RCC 7860 (cell line): ENCODE measurements around the gene HTT.
A peak's percentile ranks its signal among the peaks of the same experiment; 100 is the strongest.

Experiments
- DNase-seq: peaks from one replicate; pipeline ENCODE4 v3.0.0-alpha.2; 2015; ENCODE audit warnings: low spot score
- FAIRE-seq: peaks from 2 replicates; lab custom pipeline; 2012; peaks lifted over from hg19 to GRCh38; lab: Jason Lieb, UNC

Gene HTT

DNA sequence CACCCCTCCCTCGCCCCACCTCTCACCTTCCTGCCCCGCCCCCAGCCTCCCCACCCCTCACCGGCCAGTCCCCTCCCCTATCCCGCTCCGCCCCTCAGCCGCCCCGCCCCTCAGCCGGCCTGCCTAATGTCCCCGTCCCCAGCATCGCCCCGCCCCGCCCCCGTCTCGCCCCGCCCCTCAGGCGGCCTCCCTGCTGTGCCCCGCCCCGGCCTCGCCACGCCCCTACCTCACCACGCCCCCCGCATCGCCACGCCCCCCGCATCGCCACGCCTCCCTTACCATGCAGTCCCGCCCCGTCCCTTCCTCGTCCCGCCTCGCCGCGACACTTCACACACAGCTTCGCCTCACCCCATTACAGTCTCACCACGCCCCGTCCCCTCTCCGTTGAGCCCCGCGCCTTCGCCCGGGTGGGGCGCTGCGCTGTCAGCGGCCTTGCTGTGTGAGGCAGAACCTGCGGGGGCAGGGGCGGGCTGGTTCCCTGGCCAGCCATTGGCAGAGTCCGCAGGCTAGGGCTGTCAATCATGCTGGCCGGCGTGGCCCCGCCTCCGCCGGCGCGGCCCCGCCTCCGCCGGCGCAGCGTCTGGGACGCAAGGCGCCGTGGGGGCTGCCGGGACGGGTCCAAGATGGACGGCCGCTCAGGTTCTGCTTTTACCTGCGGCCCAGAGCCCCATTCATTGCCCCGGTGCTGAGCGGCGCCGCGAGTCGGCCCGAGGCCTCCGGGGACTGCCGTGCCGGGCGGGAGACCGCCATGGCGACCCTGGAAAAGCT, at the start of gene HTT, which contains the start of gene HTT-AS:
Gene HTT, plus strand, starts transcription at position 604 of the 768 bp plus-strand sequence. Its CDS starts 145 bp downstream, at position 749.
Gene HTT-AS, minus strand, starts transcription at position 461 of the 768 bp plus-strand sequence.
- peak; percentile 82 for DNase-seq
- FAIRE-seq: no peak

DNA sequence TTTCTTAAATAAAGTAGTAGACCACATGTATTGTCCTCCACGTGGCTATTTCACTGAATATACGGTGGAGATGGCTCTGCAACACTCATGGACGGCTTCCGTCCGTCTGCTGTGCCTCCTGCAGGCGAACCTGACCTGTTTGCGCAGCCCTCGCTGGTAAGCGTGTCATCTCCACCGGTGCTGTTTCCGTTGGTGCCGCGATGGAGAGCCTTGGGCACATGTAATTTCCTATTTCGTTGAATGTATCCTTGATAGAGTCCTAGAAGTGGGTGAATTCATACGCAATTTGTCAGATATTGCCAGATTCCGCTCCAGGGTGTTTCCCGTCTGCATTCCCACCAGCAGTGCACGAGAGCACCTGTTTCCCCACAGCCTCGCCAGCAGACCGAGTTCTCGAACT, 48.6 kb upstream of the HTT start:
- DNase-seq (no peak), FAIRE-seq (no peak)

DNA sequence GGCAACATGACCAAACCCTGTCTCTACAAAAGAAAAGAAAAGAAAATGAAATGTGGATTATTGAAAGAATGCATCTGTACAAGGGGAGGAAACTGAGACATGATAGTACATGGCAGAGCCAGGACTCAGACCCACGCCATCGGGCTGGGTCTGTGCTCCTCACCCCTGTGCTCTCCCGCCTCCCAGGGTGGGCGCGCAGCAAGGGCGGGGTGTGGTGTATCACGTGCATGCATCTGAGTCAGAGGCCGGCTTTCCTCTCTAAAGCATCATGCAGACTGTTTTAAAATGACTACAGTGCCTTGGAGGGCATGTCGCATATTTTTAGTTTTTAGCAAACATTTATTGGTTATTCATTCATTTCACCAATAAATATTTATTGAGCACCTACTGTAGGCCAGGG, 47.9 kb upstream of the HTT start:
- no peak for DNase-seq
- FAIRE-seq: no peak

DNA sequence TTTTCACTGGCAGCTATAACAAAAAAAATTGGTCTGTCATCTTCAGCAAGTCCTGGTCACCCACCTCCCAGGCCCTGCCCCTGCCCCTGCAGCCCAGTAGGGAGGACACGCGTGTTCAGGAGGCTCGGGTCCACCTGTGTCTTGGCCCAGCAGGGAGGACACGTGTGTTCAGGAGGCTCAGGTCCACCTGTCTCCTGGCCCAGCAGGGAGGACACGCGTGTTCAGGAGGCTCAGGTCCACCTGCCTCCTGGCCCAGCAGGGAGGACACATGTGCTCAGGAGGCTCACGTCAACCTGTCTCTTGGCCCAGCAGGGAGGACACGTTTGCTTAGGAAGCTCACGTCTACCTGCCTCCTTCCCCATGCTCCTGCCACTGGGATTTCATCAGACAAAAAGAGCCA, 45.0 kb upstream of the HTT start:
- DNase-seq: no peak
- FAIRE-seq: no peak

DNA sequence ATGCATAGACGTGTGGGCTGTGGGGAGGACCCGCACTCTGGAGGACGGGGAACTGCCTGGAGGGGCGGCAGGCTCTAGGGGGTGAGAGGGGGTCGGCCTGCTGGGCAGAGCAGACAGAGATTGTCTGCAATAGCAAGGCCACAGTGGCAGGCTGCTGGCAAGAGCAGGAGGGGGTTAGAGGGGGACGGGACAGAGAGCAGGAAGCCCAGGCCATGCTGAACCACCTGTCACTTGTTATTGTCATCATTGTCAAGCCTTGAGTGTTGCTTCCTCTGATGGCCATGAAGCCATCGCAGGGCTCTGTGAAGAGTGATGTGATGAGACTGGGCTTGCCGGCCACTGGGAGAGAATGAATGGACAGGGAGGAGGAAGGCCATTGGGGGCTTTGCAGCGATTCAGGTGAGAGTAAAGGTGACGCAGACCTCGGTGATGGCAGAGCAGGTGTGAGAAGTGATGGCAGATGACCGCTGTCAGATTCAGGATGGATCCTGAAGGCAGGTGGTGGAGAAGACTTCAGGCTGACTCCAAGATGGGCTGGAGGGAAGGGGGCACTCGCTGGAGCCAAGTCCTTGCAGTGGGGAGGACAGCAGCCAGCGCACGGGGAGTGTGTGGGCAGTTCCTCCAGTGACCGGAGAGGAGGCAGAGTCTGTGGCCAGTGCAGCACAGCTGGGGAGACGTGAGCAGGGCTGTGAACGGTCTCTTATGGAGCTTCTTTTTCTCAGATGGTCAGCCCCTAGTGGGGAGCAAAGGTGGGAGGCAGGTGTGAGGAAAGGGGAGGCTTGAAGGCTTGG, 43.7 kb upstream of the HTT start:
- DNase-seq (no peak), FAIRE-seq (no peak)

DNA sequence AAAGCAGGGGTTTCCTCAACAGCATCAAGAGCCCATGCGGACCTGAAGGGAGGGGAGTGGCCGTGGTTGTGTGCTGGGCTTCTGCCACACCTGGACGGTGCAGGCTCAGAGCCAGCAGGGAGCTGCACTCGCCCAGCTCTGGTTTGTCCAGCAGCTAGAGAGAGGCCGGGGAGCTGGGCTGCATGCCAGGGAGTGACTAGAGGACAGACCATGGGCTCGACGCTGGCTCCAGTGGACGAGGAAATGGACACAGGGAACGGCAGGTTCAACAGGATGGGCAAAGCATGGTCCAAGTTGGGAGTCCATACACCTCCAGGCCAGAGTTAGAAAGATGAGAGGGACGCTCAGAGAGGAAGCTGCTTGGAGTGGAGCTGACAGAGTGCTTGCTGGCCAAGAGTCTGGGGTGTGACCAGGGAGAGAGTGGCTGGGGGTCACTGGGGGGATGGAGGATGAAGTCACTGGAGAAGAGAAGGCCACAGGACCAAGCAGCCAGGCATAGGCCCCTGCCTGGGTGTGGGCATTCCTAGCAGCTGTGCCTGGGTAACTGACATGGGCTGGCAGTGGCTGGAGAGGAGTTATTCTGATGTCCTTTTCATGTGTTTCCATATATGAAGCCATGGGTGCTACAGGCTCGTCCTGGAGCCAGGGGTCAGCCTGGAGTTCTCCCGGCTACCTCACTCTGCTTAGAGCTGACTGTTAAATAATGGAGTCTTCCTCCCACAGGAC, 43.0 kb upstream of the HTT start:
- no peak for FAIRE-seq
- no peak for DNase-seq

DNA sequence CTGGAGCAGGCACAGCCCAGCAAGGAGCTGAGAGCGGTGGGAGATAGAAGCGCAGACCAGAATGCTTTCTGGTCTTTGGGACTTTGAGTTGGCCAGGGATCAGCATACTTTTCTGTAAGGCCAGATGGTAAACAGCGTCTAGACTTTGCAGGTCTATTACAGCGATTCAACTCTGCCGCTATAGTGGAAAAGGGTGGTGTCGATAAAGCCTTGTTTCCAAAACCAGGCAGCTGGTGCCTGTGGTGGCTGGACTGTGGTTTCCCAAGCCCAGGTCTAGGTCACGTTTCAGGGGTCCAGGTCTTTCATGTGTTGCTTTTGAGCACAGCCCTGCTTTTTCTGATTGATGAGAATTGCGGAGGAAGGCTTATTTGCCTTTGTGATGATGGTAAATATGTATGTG, 40.2 kb upstream of the HTT start:
- no peak for FAIRE-seq
- DNase-seq: no peak

DNA sequence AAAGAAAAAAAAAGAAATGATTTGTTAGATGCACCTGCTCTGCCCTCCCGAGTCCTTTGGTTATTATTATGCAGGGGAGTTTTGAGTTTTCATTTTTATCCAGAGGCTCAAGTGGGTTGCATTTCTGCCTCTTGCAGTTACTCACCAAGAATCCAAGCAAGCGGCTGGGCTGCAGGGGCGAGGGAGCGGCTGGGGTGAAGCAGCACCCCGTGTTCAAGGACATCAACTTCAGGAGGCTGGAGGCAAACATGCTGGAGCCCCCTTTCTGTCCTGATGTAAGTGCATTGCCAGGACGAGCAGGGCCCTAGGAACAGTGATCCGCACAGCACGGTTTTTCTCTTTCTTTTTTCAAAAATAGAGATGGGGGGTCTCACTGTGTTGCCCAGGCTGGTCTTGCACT, 39.2 kb upstream of the HTT start:
- DNase-seq: no peak
- no peak for FAIRE-seq

DNA sequence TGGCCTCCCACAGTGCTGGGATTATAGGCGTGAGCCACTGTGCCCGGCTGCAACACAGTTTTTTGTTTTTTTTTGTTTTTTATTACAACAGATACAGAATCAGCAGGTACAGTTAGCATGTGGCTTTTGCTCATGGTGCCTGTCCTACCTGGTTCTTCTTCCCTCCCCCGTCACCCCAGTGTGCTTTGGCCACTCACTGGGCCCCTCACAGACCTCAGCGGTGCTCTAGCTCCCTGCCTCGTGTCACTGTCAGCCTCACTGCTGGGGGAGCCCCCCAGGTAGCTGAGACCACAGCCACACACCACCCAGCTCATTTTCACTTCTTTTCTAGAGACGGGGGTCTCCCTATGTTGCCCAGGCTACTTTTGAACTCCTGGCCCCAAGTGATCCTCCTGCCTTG, 38.8 kb upstream of the HTT start:
- DNase-seq (no peak), FAIRE-seq (no peak)

DNA sequence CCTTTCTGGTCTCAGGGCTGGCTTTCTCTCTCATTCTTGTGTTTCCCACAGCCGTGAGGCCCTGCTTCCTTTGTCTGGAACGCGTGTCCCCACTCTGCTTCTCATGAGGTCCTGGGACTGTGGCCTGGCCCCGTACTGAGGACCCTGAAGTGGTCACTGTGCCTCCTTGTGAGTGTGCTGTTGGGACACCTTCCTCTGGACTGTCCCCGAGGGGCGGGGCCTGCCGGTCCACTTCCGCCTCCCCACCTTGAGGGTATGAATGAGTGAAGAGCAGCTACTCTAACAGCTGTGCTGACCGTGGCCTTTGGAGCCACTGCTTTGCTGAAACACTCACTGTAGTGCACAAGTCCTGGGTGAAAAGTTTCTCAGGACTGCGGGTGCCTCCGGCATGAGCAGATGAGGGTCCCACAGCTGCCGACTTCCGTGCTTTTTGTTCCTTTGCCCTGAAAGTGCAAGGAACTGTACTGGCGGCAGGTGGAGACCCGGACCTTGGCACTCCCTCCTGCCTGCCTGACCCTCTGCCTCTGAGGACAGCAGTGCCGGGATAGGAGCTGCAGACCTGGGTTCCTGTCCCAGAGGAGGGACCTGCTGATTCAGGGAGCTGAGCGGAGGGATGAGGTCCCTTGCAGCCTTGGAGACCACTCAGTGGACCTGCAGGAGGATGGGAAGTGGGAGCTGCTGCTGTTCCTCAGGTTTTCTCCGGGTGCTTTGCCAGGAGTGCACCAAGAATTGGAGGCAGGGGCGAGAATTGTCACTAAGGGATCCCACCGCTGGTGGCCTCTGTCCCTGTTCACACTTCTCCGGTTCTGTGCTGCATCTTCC, 38.1 kb upstream of the HTT start:
- DNase-seq (no peak), FAIRE-seq (no peak)

DNA sequence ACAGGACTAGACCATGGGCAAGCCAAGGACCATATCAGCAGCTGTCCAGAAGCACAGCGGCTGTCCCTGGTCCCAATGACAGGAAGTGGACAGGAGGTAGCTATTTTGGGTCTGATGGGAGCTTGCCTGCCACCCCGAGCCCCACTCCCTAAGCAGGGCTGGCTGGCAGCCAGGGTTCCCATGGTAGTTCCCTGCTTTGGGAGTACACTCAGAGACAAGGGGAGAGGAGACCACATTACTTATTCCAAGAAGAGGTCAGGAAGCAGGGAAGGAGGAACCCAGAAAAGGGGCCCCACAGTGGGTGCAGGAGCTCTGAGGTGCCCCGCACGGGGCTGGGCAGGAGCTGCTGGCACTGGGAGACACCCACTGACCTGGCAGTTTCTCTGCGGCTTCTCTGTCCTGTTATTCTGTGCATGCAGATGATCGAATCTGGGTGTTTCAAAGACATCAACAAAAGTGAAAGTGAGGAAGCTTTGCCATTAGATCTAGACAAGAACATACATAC, 36.5 kb upstream of the HTT start:
- FAIRE-seq: no peak

DNA sequence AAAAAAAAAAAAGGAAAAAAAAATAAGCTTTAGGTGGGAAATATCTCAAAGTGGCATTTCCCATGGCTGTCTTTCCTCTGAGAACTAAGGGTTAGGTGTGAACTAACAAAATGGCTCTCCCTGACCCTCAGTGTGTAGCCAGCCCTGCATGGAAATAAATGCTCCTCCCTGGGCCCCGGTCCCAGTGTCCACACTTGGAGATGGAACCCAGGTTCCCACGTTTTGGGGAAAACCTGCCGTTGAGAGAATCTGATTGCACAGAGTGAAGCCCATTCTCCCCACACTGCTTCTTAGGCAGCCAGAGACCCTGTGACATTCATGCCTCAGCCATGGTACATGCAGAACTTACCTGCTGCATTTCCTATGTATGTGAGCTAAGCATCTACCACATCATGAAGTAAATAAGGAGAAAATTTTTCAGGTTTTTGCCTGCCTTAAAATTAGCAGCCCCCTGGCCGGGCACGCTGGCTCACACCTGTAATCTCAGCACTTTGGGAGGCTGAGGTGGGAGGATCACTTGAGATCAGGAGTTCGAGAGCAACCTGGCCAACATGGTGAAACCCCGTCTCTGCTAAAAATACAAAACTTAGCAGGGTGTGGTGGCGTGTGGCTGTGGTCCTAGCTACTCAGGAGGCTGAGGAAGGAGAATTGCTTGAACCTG, 34.6 kb upstream of the HTT start:
- no peak for FAIRE-seq
- DNase-seq: no peak

More for the DNA sequence above, 36.5 kb upstream of the HTT start:
- DNase-seq: no peak

DNA sequence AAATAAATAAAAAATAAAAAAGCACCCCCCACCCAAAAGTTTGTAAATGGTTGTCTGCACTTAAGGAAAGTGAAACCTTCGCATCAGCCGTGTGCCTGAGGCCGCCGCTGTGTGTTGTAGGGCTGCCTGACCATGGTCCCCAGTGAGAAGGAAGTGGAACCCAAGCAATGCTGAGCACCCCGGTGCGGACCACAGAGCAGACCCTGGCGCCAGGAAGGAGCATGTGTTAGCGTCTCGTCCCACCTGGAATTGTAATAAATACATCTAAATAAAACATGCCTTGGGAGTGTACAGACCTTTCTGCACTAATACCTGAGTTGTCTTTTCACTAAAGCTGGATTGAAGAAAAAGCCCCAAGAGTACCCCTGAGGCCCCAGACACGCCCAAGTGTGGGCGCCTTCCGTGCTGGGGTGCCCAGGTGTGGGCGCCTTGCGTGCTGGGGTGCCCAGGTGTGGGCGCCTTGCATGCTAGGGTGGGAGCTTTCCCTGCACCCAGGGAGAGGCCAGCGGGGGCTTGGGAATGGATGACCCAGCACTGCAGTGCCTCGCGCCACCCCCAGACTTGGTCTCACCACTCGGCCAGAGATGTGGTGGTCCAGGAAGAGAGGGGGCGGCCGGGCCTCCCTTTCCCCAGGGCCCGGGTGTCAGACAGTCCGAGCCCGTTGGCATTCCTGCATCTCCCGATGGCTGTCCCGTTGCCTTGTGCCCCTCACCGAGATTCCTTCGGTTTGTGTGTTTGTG, 33.9 kb upstream of the HTT start:
- FAIRE-seq: no peak

DNA sequence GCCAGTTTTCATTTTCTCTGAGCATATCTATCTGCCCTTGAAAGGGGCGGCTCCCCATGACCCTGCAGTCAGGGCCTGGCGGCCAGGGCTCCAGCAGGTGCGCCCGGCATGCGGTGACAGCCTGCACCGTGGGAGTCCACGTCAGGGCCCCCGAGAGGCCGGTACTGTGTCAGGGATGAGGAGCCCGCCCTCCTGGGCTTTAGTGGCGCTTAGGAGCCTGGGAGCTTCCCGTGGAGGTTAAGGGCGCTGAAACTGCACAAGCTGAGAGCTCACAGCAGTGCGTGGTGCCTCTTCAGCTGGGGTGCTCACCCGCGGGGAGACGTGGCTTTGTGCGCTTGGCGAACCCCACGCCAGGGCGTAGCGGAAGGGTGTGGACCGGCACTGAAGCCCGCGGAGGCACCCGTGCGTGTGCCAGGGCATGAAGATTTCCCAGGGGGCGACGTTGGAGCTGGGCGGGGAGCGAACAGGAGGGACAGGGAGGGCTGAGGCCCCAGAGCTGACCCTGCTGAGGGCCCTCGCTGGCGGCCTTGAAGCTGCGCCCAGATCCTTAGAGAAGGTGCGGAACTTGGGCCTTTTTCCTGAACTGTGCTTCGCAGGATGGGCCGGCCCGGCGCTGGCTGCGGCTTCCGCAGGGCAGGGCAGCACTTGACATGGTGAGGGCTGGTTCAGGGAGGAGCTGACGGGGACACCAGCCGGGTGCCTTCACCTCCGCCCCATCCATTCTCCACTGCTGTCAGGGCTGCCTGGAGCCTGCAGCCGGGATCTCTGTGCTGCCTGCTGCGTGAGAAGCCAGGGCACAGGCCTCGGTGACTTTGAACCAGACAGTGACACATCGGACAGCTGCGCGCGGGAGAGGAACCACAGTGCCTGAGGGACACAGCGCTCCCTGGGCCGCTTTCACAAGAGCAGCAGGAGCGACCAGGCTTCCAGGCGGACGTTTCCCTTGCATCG, 33.0 kb upstream of the HTT start:
- no peak for DNase-seq

More for the DNA sequence above, 33.9 kb upstream of the HTT start:
- DNase-seq: no peak

DNA sequence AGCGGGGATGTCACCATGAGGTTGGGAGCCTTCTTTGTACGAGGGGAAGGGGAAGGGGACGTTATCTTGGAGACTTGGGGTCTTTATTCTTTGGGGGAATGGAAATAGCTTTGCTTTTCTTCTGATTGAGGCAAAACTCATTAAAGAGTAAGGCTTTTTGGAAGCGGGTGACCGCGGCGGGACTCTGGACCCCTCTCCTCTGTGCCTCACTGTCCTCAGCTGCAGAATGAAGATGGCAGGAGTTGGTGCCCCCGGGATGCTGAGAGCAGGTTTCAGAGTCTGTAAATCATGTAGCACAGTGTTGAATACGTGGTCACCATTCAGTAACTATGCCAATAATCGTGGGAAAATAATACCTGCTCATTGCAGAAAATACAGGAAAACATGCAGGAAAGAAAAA, 32.3 kb upstream of the HTT start:
- DNase-seq (no peak), FAIRE-seq (no peak)

More for the DNA sequence above, 33.0 kb upstream of the HTT start:
- FAIRE-seq: no peak

DNA sequence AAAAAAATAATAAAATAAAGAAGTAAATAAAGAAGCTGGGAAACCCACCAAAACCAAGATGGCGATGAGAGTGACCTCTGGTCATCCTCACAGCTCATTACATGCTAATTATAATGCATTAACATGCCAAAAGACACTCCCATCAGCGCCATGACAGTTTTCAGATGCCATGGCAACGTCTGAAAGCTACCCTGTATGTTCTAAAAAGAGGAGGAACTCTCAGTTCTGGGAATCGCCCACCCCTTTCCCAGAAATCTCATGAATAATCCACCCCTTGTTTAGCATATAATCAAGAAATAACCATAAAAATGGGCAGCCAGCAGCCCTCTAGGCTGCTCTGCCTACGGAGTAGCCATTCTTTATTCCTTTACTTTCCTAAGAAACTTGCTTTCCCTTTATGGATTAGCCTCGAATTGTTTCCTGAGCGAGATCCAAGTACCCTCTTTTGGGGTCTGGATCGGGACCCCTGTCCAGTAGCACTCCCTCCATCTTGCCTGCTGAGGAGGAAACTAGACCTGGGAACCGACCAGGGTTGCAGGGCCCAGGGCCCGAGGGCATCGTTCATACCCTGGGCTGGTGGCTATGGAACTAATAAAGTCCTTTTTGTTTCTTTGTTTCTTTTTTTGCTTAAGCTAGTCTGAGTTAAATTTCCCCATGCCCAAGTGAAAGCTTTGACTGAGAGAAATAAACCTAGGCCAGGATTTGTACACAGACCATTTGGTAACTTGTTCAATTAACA, 31.0 kb upstream of the HTT start:
- FAIRE-seq: no peak
- DNase-seq: no peak
